HUES48 (cell line): ENCODE measurements around the gene CBARP.
"Not testable (repeated sequence)": the region's sequence is repeated elsewhere in the genome, so short reads cannot be mapped to it uniquely, and the experiment has no call there.

Experiments used
- H3K27ac ChIP-seq: one replicate; pipeline ENCODE4 v1.7.0; 2013; ENCODE audit warnings: low read depth, low read length, inconsistent platforms
- H3K27me3 ChIP-seq: 2 replicates; pipeline ENCODE4 v1.6.1; 2013; ENCODE audit warnings: mild to moderate bottlenecking, low read length; ENCODE audit not compliant: control insufficient read depth, insufficient read depth
- H3K36me3 ChIP-seq: 2 replicates; pipeline ENCODE4 v1.6.1; 2013; ENCODE audit warnings: low read length; ENCODE audit not compliant: control insufficient read depth, insufficient read depth
- H3K4me1 ChIP-seq: 2 replicates; pipeline ENCODE4 v1.6.1; 2013; ENCODE audit warnings: mild to moderate bottlenecking, low read length; ENCODE audit not compliant: control insufficient read depth, insufficient read depth
- H3K4me3 ChIP-seq: 2 replicates; pipeline ENCODE4 v1.5.1; 2013; ENCODE audit warnings: mild to moderate bottlenecking, low read depth, low read length
- H3K9ac ChIP-seq: 2 replicates; pipeline ENCODE4 v1.6.1; 2013; ENCODE audit warnings: mild to moderate bottlenecking, low read depth, low read length, moderate library complexity
- H3K9me3 ChIP-seq: 2 replicates; pipeline ENCODE4 v1.6.1; 2013; ENCODE audit warnings: low read length; ENCODE audit not compliant: control insufficient read depth, insufficient read depth

The CBARP gene

DNA sequence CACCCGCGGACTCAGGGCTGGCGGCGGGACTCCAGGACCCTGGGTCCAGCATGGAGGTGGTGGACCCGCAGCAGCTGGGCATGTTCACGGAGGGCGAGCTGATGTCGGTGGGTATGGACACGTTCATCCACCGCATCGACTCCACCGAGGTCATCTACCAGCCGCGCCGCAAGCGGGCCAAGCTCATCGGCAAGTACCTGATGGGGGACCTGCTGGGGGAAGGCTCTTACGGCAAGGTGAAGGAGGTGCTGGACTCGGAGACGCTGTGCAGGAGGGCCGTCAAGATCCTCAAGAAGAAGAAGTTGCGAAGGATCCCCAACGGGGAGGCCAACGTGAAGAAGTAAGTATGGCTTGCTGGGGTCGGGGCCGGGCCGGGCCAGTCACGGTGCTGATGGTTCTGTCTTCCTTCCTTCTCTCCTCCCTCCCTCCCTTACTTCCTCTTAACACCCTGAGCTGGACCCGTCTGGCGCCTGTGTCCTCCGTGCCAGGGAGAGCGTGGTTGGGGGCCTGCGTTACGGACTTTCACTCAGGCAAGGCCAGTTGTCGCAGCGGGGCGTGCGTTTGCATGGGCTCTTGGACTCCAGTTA is 30.8 kb downstream of the CBARP start:
- H3K36me3 ChIP-seq, result peaks cover 6% of the 10 kb centered on the region; the same call in 1 of the 2 replicates
- 0 out of 2 replicates have a peak overlapping the region, but pooled peaks have one; percentile 36 for H3K9ac ChIP-seq
- H3K27ac ChIP-seq, result peak overlapping the region; percentile 61

DNA sequence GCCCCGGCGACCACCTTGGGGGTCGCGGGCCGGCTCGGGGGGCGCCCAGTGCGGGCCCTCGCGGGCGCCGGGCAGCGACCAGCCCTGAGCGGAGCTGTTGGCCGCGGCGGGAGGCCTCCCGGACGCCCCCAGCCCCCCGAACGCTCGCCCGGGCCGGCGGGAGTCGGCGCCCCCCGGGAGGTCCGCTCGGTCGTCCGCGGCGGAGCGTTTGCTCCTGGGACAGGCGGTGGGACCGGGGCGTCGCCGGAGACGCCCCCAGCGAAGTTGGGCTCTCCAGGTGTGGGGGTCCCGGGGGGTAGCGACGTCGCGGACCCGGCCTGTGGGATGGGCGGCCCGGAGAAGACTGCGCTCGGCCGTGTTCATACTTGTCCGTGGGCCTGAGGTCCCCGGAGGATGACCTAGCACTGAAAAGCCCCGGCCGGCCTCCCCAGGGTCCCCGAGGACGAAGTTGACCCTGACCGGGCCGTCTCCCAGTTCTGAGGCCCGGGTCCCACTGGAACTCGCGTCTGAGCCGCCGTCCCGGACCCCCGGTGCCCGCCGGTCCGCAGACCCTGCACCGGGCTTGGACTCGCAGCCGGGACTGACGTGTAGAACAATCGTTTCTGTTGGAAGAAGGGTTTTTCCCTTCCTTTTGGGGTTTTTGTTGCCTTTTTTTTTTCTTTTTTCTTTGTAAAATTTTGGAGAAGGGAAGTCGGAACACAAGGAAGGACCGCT is 31.5 kb downstream of the CBARP start:
- no peak overlapping the region for H3K27ac ChIP-seq
- H3K27me3 ChIP-seq, result no peaks in the 10 kb centered on the region
- peaks cover 6% of the 10 kb centered on the region; the same call in 1 of the 2 replicates for H3K36me3 ChIP-seq
- H3K4me3 ChIP-seq, result peak overlapping the region; percentile 83
- peak overlapping the region; percentile 36; the same call in 1 of the 2 replicates for H3K9ac ChIP-seq
- H3K9me3 ChIP-seq, result no peaks in the 10 kb centered on the region
- peaks cover 4% of the 10 kb centered on the region; the same call in 1 of the 2 replicates for H3K4me1 ChIP-seq

More for the DNA sequence above, 30.8 kb downstream of the CBARP start:
- Histone ChIP-seq H3K4me1 (peaks cover 4% of the 10 kb centered on the region; the same call in 1 of the 2 replicates), H3K4me3 (peak overlapping the region; percentile 83), H3K9me3 (no peaks in the 10 kb centered on the region), H3K27me3 (no peaks in the 10 kb centered on the region)

DNA sequence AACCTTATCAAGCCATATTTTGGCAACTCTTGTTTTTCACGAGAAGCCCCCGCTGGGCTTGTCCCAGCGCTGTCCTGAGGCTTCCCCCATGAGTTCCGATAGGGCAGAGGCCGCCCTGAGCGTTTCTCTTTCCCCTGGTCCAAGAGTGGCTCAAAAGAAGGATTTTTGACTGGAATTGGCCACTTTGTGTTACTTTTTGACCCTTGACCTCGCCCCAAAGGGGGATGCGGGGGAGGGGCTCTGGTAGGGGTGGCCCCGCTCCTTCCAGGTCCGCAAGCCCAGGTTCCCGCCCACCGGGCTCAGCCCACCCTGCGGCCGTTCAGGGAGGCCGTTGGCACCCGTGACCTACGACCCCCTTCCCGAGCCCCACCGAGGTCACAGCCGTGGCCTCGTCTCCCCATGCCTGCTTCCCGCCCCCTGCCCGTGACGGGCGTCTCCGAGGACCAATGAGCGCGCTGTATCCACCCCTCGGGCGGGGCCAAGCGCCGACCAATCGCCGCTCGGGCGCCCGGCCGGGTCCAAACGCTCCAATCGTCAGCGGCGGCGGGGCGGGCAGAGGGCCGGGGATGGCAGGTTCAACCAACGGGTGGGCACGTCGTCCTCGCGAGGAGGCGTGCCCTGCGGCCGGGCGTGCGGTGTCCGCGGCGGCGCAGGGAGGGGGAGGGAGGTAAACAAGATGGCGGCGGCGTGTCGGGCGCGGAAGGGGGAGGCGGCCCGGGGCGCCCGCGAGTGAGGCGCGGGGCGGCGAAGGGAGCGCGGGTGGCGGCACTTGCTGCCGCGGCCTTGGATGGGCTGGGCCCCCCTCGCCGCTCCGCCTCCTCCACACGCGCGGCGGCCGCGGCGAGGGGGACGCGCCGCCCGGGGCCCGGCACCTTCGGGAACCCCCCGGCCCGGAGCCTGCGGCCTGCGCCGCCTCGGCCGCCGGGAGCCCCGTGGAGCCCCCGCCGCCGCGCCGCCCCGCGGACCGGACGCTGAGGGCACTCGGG is 32.4 kb downstream of the CBARP start, which contains the start of gene STK11:
Gene STK11, plus strand, starts transcription at position 665 of the 986 bp plus-strand sequence. CDS start 1,136 bp downstream, outside the sequence.
- H3K9ac ChIP-seq, result peak within 1 kb of the TSS; percentile 36; the same call in 1 of the 2 replicates
- H3K36me3 ChIP-seq, result peaks cover 6% of the 10 kb centered on the region; the same call in 1 of the 2 replicates
- H3K9me3 ChIP-seq, result no peaks in the 10 kb centered on the region
- H3K4me1 ChIP-seq, result peaks cover 4% of the 10 kb centered on the region; the same call in 1 of the 2 replicates
- peak within 1 kb of the TSS; percentile 80 for H3K27ac ChIP-seq
- peak within 1 kb of the TSS; percentile 83 for H3K4me3 ChIP-seq
- H3K27me3 ChIP-seq, result no peaks in the 10 kb centered on the region

GRCh38 chr19:1200614-1201013 is 37.2 kb downstream of the CBARP start:
- not testable (repeated sequence) for H3K4me1 ChIP-seq, H3K27me3 ChIP-seq, H3K9me3 ChIP-seq, H3K9ac ChIP-seq, H3K4me3 ChIP-seq, H3K27ac ChIP-seq, H3K36me3 ChIP-seq

DNA sequence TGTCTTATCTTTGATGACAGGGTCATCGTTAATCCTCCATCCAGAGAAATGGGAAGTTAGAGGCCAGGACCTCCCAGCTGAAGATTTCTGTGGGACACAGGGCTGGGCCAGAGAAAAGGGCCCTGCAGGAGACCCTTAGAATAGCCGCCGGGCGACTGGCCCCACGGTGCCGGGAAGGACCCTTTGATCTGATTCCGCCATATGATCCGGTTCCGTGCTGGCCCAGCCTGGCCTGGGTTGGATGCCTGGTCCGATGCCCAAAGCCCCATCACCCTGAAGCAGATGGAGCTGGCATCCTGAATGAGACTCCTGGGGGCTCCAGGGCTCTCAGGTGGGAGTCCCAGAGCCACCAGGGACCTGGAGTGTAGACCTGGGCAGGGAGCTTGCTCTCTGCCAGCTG is 38.3 kb downstream of the CBARP start:
- no peaks in the 10 kb centered on the region for H3K36me3 ChIP-seq
- H3K27ac ChIP-seq, result no peak overlapping the region
- H3K4me3 ChIP-seq, result no peak overlapping the region
- no peaks in the 10 kb centered on the region for H3K27me3 ChIP-seq
- no peak overlapping the region for H3K9ac ChIP-seq
- no peaks in the 10 kb centered on the region for H3K9me3 ChIP-seq
- H3K4me1 ChIP-seq, result no peaks in the 10 kb centered on the region

DNA sequence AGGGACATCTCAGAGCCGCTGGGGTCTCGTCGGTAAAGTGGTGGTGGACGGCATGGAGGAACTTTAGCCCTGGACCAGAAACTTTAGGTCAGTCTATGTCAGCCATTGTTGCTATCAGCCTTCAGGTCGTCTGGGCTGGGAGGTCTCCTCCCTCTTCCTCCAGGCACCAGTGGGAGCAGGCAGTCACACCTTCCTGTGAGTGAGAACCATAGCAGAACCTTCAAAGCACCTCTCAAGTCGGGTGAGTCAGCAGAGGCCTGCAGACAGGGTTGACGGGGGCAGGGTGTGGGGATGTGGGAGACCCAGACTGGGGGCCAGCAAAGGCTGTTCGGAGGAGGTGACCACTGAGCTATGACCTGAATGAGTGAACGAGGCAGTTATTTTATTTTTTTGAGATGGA is 48.4 kb downstream of the CBARP start:
- no peak overlapping the region for H3K9ac ChIP-seq
- no peaks in the 10 kb centered on the region for H3K27me3 ChIP-seq
- no peaks in the 10 kb centered on the region for H3K36me3 ChIP-seq
- H3K27ac ChIP-seq, result peak overlapping the region; percentile 56
- H3K4me1 ChIP-seq, result no peaks in the 10 kb centered on the region
- no peaks in the 10 kb centered on the region for H3K9me3 ChIP-seq
- H3K4me3 ChIP-seq, result no peak overlapping the region

DNA sequence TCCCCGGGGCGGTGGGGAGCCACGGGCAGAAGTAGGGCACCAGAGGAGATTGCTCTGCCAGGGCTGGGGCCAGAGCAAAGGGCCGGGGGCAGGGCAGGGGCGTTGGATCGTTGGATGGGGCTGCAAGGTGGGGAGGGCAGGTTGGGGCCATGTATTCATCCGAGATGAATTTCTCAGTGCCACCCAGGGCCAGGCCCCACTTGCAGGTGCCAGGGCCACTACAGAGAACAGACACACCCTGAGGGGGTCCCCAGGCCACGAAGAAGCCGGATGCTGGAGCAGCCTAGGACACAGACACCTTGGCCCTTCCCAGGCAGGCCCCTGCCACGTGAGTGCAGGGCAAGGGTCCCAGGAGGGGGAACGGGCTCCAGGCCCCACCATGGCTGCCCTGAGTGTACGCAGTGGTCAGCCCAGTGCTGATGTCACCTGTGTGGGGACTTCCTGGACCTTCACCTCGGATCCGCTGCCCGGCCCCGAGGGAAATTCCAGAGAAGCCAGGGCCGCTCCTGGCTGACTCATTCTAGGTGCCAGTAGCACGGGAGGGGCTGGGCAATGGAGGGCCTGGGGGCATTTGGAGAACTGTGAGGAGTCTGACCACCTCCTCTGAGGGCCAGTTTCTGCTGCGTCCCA is 54.1 kb downstream of the CBARP start:
- Histone ChIP-seq H3K27me3 (no peaks in the 10 kb centered on the region), H3K9me3 (no peaks in the 10 kb centered on the region), H3K4me1 (peaks cover 6% of the 10 kb centered on the region; the same call in 1 of the 2 replicates), H3K4me3 (no peak overlapping the region), H3K9ac (no peak overlapping the region), H3K27ac (peak overlapping the region; percentile 42), H3K36me3 (no peaks in the 10 kb centered on the region)

- no peaks in the 10 kb centered on the region for H3K27me3 ChIP-seq
- no peaks in the 10 kb centered on the region for H3K36me3 ChIP-seq
- H3K27ac ChIP-seq, result no peak overlapping the region
- no peak overlapping the region for H3K9ac ChIP-seq
- H3K9me3 ChIP-seq, result no peaks in the 10 kb centered on the region
- H3K4me1 ChIP-seq, result peaks cover 6% of the 10 kb centered on the region; the same call in 1 of the 2 replicates
- no peak overlapping the region for H3K4me3 ChIP-seq
Observed at GRCh38 chr19:1182727-1183126, 55.1 kb downstream of the CBARP start.

GRCh38 chr19:1182068-1182467 is 55.7 kb downstream of the CBARP start:
- H3K27me3 ChIP-seq, result no peaks in the 10 kb centered on the region
- no peaks in the 10 kb centered on the region for H3K9me3 ChIP-seq
- peaks cover 6% of the 10 kb centered on the region; the same call in 1 of the 2 replicates for H3K4me1 ChIP-seq
- H3K4me3 ChIP-seq, result no peak overlapping the region
- H3K36me3 ChIP-seq, result no peaks in the 10 kb centered on the region
- no peak overlapping the region for H3K9ac ChIP-seq
- H3K27ac ChIP-seq, result no peak overlapping the region

- no peak overlapping the region for H3K9ac ChIP-seq
- no peaks in the 10 kb centered on the region for H3K9me3 ChIP-seq
- no peak overlapping the region for H3K4me3 ChIP-seq
- peaks cover 6% of the 10 kb centered on the region; the same call in 1 of the 2 replicates for H3K4me1 ChIP-seq
- H3K36me3 ChIP-seq, result no peaks in the 10 kb centered on the region
- no peak overlapping the region for H3K27ac ChIP-seq
- H3K27me3 ChIP-seq, result no peaks in the 10 kb centered on the region
Observed at GRCh38 chr19:1181606-1182005, 56.2 kb downstream of the CBARP start.
